ENCODE measurements around the gene SNX4.

The SNX4 gene

DNA sequence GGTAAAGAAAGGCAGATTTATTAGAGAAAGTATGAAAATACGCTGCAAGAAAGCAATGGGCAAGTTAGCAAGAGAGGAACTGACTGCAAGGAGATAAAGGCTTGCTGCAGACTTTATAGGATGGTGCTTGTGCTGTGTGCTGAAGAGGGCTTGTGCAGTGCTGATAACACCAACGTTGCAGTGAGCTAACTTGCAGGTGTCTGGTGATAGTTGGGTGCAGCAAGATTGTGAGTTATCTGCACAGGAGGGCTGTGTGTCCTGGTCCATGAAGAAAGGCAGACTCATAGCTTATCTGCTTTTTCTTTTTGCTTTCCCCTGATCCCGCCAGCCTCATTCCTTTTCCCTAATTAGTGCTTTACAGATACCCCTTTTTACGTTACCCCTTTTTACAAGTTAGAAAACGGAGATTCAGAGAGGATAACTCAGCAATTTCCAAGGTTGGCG lies 86.9 kb downstream of the SNX4 start:
- H3K4me3 ChIP-seq (ENCODE audit: low read depth, low read length) = no peak overlapping the region
- TF ChIP-seq, protein P1, sequence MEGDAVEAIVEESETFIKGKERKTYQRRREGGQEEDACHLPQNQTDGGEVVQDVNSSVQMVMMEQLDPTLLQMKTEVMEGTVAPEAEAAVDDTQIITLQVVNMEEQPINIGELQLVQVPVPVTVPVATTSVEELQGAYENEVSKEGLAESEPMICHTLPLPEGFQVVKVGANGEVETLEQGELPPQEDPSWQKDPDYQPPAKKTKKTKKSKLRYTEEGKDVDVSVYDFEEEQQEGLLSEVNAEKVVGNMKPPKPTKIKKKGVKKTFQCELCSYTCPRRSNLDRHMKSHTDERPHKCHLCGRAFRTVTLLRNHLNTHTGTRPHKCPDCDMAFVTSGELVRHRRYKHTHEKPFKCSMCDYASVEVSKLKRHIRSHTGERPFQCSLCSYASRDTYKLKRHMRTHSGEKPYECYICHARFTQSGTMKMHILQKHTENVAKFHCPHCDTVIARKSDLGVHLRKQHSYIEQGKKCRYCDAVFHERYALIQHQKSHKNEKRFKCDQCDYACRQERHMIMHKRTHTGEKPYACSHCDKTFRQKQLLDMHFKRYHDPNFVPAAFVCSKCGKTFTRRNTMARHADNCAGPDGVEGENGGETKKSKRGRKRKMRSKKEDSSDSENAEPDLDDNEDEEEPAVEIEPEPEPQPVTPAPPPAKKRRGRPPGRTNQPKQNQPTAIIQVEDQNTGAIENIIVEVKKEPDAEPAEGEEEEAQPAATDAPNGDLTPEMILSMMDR (IDR thresholded peaks at IDR 0.05; ENCODE audit: low read depth, low read length) = no peak
- TF ChIP-seq MYC (IDR thresholded peaks at IDR 0.05; ENCODE audit: low read depth, low read length) = no peak
- no peak for TF ChIP-seq POLR2A (IDR thresholded peaks at IDR 0.05; ENCODE audit: extremely low read depth, insufficient read length)
- DNase-seq (ENCODE audit: low read depth) = no peak

DNA sequence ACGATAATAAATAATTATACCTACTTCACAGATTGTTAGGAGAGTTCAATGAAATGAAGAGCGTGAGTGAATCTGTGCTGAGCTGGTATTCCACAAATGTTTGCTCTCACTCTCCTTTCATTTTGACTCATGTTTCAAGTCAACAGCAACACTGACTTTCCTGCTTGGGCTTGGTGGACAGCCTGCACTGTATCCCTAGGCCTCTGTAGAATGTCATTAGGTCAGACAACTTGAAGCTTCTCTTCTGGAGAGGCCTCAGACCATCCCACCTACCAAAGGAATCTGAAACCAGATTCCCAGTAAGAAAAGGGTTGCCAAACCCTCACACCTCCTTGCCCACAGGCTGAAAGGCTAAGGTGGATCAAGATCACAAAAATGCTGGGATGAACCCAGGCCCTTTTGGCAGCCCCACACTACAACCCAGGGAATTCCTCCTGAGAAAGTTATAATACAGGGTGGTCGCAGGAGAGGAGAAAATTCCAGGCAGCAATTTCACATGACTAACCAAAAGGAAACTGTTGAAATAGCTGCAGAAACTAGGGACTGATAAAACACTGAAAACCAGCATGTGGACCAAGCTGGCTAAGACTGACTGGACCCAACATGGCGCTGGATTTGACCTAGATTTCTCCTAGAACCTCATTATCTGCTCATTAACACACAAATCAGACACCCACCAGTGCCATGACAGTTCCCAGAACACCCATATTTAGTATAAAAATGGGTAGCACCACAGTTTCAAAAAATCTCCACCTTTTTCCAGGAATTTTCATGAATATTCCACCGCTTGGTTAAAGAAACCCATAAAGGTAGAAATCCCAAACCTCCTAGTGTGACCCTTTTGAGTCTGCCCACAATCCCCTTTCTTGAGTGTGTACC lies 87.9 kb downstream of the SNX4 start:
- DNase-seq (ENCODE audit: low read depth) = no peak
- no peak overlapping the region for H3K4me3 ChIP-seq (ENCODE audit: low read depth, low read length)
- no peak for TF ChIP-seq MYC (IDR thresholded peaks at IDR 0.05; ENCODE audit: low read depth, low read length)

DNA sequence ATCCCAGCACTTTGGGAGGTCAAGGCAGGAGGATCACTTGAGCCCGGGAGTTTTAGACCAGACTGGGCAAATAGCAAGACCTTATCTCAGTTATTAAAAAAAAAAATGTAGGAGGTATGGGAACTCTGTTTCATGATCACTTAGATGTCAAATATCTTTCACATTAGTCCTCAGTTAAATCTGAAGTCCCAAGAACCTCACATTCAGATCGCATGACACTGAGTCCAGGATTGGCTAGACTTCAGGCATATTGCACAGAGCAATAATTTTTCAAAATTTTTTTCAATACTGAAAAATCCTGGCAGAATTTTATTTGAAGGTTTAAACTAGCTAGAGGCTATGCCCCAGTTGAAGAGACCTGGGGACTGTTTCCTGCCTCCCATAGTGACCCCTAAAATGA lies 88.6 kb downstream of the SNX4 start:
- TF ChIP-seq, protein P2, sequence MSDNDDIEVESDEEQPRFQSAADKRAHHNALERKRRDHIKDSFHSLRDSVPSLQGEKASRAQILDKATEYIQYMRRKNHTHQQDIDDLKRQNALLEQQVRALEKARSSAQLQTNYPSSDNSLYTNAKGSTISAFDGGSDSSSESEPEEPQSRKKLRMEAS (IDR thresholded peaks at IDR 0.05; ENCODE audit: low read depth, low read length) = no peak
- TF ChIP-seq, protein P1 (IDR thresholded peaks at IDR 0.05; ENCODE audit: low read depth, low read length) = no peak
- TF ChIP-seq POLR2A (IDR thresholded peaks at IDR 0.05; ENCODE audit: extremely low read depth, insufficient read length) (no peak), MYC (IDR thresholded peaks at IDR 0.05; ENCODE audit: low read depth, low read length) (no peak)
- no peak overlapping the region for H3K4me3 ChIP-seq (ENCODE audit: low read depth, low read length)
- DNase-seq (ENCODE audit: low read depth) = no peak

DNA sequence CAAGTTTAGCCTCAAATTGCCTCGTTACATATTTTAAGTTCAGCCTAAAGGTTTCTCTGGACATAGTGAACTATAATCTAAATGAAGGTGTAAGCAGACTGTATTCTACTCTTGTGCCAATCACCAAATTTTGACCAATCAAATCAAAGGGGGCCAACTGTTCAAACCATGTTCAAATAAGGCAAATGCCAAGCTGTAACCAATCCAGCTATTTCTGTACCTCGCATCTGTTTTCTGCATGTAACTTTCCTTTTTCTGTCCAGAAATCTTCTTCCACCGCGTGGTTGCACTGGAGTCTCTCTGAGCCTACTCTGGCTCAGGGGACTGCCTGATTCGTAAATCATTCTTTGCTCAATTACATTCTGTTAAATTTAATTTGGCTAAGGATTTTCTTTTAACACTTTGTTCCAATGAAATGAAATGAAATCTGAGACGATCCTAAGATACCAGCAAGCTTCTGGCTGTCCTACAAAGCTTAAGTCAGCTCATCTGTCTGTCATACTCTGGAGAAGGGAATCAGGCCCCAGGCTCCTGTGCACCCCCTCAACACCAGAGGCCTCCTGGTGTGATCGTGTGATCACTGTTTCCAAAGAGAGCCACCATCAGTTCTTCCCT lies 91.7 kb downstream of the SNX4 start:
- no peak for DNase-seq (ENCODE audit: low read depth)
- no peak overlapping the region for H3K4me3 ChIP-seq (ENCODE audit: low read depth, low read length)
- TF ChIP-seq MYC (IDR thresholded peaks at IDR 0.05; ENCODE audit: low read depth, low read length) = no peak
- no peak for TF ChIP-seq POLR2A (IDR thresholded peaks at IDR 0.05; ENCODE audit: extremely low read depth, insufficient read length)
- TF ChIP-seq, protein P1 (IDR thresholded peaks at IDR 0.05; ENCODE audit: low read depth, low read length) = no peak
- TF ChIP-seq, protein P2 (IDR thresholded peaks at IDR 0.05; ENCODE audit: low read depth, low read length) = no peak

DNA sequence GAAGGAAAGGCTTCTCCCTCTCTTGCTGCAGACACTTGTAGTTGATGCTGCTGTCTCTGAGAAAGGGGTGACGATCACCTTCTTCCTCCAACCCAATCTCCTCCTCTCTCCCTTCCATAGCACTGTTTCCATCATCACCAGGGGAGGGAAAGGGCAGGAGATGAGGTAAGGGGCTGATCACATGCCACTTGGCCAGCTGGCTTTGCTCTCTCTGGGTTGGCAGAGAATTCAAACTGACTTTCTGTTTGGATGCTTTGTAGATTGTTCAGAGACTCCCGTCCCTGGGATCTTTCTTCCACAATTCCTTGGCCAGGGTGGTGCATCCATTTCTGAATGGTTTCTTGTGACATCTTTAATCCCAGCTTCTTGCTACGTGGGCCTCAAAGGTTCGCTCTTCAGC lies 101.7 kb downstream of the SNX4 start:
- H3K4me3 ChIP-seq (ENCODE audit: low read depth, low read length) = no peak overlapping the region
- no peak for DNase-seq (ENCODE audit: low read depth)
- TF ChIP-seq POLR2A (IDR thresholded peaks at IDR 0.05; ENCODE audit: extremely low read depth, insufficient read length) (no peak), MYC (IDR thresholded peaks at IDR 0.05; ENCODE audit: low read depth, low read length) (no peak)
- TF ChIP-seq, protein P2 (IDR thresholded peaks at IDR 0.05; ENCODE audit: low read depth, low read length) = no peak
- TF ChIP-seq, protein P1 (IDR thresholded peaks at IDR 0.05; ENCODE audit: low read depth, low read length) = no peak

DNA sequence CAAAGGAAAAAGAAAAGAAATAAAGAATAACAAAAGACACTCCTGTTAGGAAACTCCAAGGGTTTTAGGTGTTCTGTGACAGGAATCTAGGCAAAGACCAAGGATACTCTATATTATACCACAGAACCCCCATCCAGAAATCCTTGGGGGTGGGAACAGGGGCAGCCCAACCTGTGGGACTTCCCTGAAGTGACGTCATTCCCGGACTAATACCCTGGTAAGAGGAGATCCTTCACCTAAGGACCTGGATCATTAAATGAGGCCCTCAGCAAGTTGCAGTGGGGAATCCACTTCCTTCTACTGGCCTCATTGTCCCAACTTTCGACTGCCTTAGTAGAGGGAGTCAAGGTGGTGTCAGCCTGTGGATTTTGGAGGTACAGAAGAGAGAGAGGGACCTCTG lies 103.8 kb downstream of the SNX4 start:
- no peak overlapping the region for H3K4me3 ChIP-seq (ENCODE audit: low read depth, low read length)
- no peak for TF ChIP-seq POLR2A (IDR thresholded peaks at IDR 0.05; ENCODE audit: extremely low read depth, insufficient read length)
- TF ChIP-seq, protein P1 (IDR thresholded peaks at IDR 0.05; ENCODE audit: low read depth, low read length) = no peak
- TF ChIP-seq, protein P2 (IDR thresholded peaks at IDR 0.05; ENCODE audit: low read depth, low read length) = no peak
- TF ChIP-seq MYC (IDR thresholded peaks at IDR 0.05; ENCODE audit: low read depth, low read length) = no peak
- DNase-seq (ENCODE audit: low read depth) = no peak

Data from NB4 (cell line).